ENCODE results near the gene DOCK2. TPM values are rescaled to one million over a fixed set of nuclear protein-coding genes. Genes with fewer than 3 reads are reported as not detected.
A peak's percentile ranks its signal among the peaks of the same experiment; 100 is the strongest.
"Not testable (repeated sequence)": the region's sequence is repeated elsewhere in the genome, so short reads cannot be mapped to it uniquely, and the experiment has no call there.

The DOCK2 gene
- total RNA-seq, 1 experiment from 2014 or later = 2.2 TPM

GRCh38 chr5:169805937-169806700 lies 169.0 kb downstream of the DOCK2 start:
- Histone ChIP-seq H3K27ac (ENCODE audit: low read depth, low read length, poor library complexity, severe bottlenecking) (no peak overlapping the region), H3K36me3 (ENCODE audit: insufficient read depth, low read length, poor library complexity, severe bottlenecking) (no peaks in the 10 kb centered on the region), H3K4me1 (ENCODE audit: insufficient read depth, low read length, poor library complexity, severe bottlenecking) (peaks cover 12% of the 10 kb centered on the region), H3K4me3 (ENCODE audit: low read depth, low read length, poor library complexity, severe bottlenecking) (no peak overlapping the region), H3K27me3 (replicated peaks; ENCODE audit: insufficient read depth, low read depth, low read length, poor library complexity) (no peaks in the 10 kb centered on the region), H3K9me3 (ENCODE audit: low read depth, low read length, poor library complexity, severe bottlenecking) (no peaks in the 10 kb centered on the region)
- DNase-seq (ENCODE audit: low spot score) = no peak
- intact Hi-C loops (cut with micrococcal nuclease; ENCODE audit: unreplicated experiment) = no loop called here
- ChIA-PET CTCF (no interaction called here), POLR2A (ENCODE audit: low non-redundant PET) (interaction anchor here (0.6 kb wide), 1 partner anchor 223 kb away, joined by 3 read pairs; the partner anchor contains the start of gene SPDL1)
- no peak for TF ChIP-seq CTCF (conservative IDR thresholded peaks at IDR 0.05; ENCODE audit: low read depth, low read length)
- TF ChIP-seq EZH2 (IDR thresholded peaks at IDR 0.05; ENCODE audit: borderline replicate concordance, low read depth, low read length, poor library complexity, severe bottlenecking) = no peak
- no TSS peak for BruUV-seq (replicated peaks)

GRCh38 chr5:169808118-169808581 lies 171.1 kb downstream of the DOCK2 start:
- H3K27me3 ChIP-seq (replicated peaks; ENCODE audit: insufficient read depth, low read depth, low read length, poor library complexity) = no peaks in the 10 kb centered on the region
- ChIA-PET POLR2A (ENCODE audit: low non-redundant PET) (no interaction called here), CTCF (no interaction called here)
- intact Hi-C loops (cut with micrococcal nuclease; ENCODE audit: unreplicated experiment) = no loop called here
- peak; percentile 10 for DNase-seq (ENCODE audit: low spot score)
- no peak overlapping the region for H3K27ac ChIP-seq (ENCODE audit: low read depth, low read length, poor library complexity, severe bottlenecking)
- no peak overlapping the region for H3K4me3 ChIP-seq (ENCODE audit: low read depth, low read length, poor library complexity, severe bottlenecking)
- H3K9me3 ChIP-seq (ENCODE audit: low read depth, low read length, poor library complexity, severe bottlenecking) = no peaks in the 10 kb centered on the region
- no peaks in the 10 kb centered on the region for H3K36me3 ChIP-seq (ENCODE audit: insufficient read depth, low read length, poor library complexity, severe bottlenecking)
- no TSS peak for BruUV-seq (replicated peaks)
- H3K4me1 ChIP-seq (ENCODE audit: insufficient read depth, low read length, poor library complexity, severe bottlenecking) = peaks cover 8% of the 10 kb centered on the region
- TF ChIP-seq EZH2 (IDR thresholded peaks at IDR 0.05; ENCODE audit: borderline replicate concordance, low read depth, low read length, poor library complexity, severe bottlenecking) (no peak), CTCF (conservative IDR thresholded peaks at IDR 0.05; ENCODE audit: low read depth, low read length) (0 out of 2 replicates have a peak, but pooled peaks have one; percentile 21)

- intact Hi-C loops (cut with micrococcal nuclease; ENCODE audit: unreplicated experiment); POLR2A ChIA-PET (ENCODE audit: low non-redundant PET); CTCF ChIA-PET; H3K27me3 ChIP-seq (replicated peaks; ENCODE audit: insufficient read depth, low read depth, low read length, poor library complexity); H3K4me1 ChIP-seq (ENCODE audit: insufficient read depth, low read length, poor library complexity, severe bottlenecking); H3K9me3 ChIP-seq (ENCODE audit: low read depth, low read length, poor library complexity, severe bottlenecking); DNase-seq (ENCODE audit: low spot score); H3K36me3 ChIP-seq (ENCODE audit: insufficient read depth, low read length, poor library complexity, severe bottlenecking); BruUV-seq (replicated peaks); H3K27ac ChIP-seq (ENCODE audit: low read depth, low read length, poor library complexity, severe bottlenecking); H3K4me3 ChIP-seq (ENCODE audit: low read depth, low read length, poor library complexity, severe bottlenecking): not testable (repeated sequence)
These were observed 171.8 kb downstream of the DOCK2 start for GRCh38 chr5:169808880-169809279.

- Histone ChIP-seq H3K4me3 (ENCODE audit: low read depth, low read length, poor library complexity, severe bottlenecking) (no peak overlapping the region), H3K36me3 (ENCODE audit: insufficient read depth, low read length, poor library complexity, severe bottlenecking) (no peaks in the 10 kb centered on the region), H3K27me3 (replicated peaks; ENCODE audit: insufficient read depth, low read depth, low read length, poor library complexity) (no peaks in the 10 kb centered on the region), H3K27ac (ENCODE audit: low read depth, low read length, poor library complexity, severe bottlenecking) (no peak overlapping the region), H3K9me3 (ENCODE audit: low read depth, low read length, poor library complexity, severe bottlenecking) (no peaks in the 10 kb centered on the region), H3K4me1 (ENCODE audit: insufficient read depth, low read length, poor library complexity, severe bottlenecking) (no peaks in the 10 kb centered on the region)
- DNase-seq (ENCODE audit: low spot score) = no peak
- no peak for TF ChIP-seq EZH2 (IDR thresholded peaks at IDR 0.05; ENCODE audit: borderline replicate concordance, low read depth, low read length, poor library complexity, severe bottlenecking)
- no peak for TF ChIP-seq CTCF (conservative IDR thresholded peaks at IDR 0.05; ENCODE audit: low read depth, low read length)
- BruUV-seq (replicated peaks) = no TSS peak
- POLR2A ChIA-PET (ENCODE audit: low non-redundant PET) = no interaction called here
- CTCF ChIA-PET = no interaction called here
- intact Hi-C loops (cut with micrococcal nuclease; ENCODE audit: unreplicated experiment) = no loop called here
These were observed 172.2 kb downstream of the DOCK2 start for GRCh38 chr5:169809281-169809680.

Measured in A673 (cell line).